Activated CD8-positive, alpha-beta memory T cell treated with anti-CD3 and anti-CD28 coated beads for 36 hours (primary cell): ENCODE results near the gene ITGA3. TPM values are rescaled to one million over a fixed set of nuclear protein-coding genes. Genes with fewer than 3 reads are reported as not detected.

Experiments used
- CTCF ChIA-PET: fragments of 350-600 bp; sonication (Branson Sonifier 250); formaldehyde crosslinking; loops from one replicate; lab custom pipeline; 2021; ENCODE audit warnings: antibody characterized with exemption; lab: Charles Lee
- POLR2A ChIA-PET: fragments of 350-600 bp; sonication (Branson Sonifier 250); formaldehyde crosslinking; loops from one replicate; lab custom pipeline; 2021; ENCODE audit warnings: antibody characterized with exemption; lab: Charles Lee
- total RNA-seq, 2 experiments: library from RNA; stranded (reverse); gene quantifications; one replicate each; pipeline ENCODE4 v1.2.3, GENCODE V29; 2021

ITGA3 gene
- total RNA-seq, 2 experiments from 2014 or later = 8.0 to 8.2 TPM

DNA sequence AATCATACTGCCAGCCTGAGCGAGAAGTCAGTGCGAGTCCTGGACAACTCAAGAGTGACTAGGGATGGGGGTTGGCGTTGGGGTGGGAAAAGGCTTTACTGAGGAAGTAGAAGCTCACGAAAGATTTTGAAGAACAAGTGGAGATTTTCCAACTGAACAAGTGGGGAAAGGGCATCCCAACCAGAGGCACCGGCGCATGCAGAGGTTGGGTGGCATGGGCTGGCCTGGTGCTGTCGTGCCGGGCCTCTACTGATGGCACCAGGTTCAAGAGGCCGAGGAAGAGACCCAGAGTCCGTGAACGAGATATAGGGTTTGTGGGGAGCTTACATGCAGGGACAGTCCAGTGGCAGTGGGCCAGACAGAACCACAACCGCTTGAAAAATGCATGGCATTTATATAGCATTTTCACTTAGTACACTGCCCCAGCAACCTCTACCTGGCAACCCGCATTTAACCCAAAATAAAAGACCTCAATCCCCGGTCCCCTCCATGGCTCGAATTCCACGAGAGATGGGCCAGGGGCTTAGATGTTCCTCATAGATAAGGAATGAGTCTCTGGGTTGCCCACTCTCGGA is 7.7 kb upstream of the ITGA3 start:
- CTCF ChIA-PET = no interaction called here
- POLR2A ChIA-PET = no interaction called here

GRCh38 chr17:50048988-50049387 is 6.9 kb upstream of the ITGA3 start:
- CTCF ChIA-PET = no interaction called here

DNA sequence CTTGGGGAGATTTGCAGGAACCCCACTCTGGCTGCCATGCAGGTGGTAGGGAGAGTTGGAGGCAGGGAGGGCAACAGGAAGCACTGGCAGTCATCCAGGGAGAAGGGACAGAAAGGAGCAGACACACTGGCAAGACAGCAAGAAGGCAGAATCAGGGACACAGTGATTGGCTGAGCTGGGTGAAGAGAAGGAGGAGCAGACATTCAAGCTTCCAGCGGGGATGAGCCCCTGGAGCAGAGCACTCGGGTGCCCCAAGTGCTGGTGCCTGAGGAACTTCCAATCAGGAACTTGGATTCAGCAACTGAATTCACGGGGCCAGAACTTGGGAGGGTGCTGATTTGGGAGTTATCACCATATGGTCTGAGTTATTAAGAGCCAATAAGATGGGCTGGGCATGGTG is 6.3 kb upstream of the ITGA3 start:
- ChIA-PET CTCF (no interaction called here), POLR2A (no interaction called here)

More at GRCh38 chr17:50048988-50049387, 6.9 kb upstream of the ITGA3 start:
- POLR2A ChIA-PET = no interaction called here

GRCh38 chr17:50050431-50051032 is 5.4 kb upstream of the ITGA3 start:
- CTCF ChIA-PET = no interaction called here
- POLR2A ChIA-PET = no interaction called here

GRCh38 chr17:50051082-50051576 is 4.8 kb upstream of the ITGA3 start:
- POLR2A ChIA-PET = no interaction called here

DNA sequence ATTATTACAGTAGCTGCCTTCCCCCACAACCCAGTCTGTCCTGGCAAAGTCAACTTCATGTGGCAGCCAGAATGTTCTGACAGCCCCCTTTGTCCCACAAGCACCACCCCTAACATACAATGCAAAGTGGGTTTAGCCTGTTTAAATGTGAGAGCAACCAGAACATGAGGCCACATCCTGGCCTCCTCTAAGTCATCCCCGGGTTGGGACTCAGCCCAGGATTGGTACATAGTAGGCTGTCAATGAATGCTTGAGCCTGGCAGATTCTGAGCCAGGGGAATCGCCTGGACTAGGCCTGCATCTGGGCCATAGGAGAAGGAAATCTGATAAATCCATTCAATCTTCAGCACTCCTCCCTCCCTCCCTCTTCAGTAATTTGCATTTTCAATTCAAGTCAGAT is 4.3 kb upstream of the ITGA3 start:
- ChIA-PET CTCF (interaction anchor here (0.6 to 1.7 kb wide), 2 partner anchors 25 to 948 kb away, joined by 3 to 4 read pairs; no protein-coding TSS in a partner anchor), POLR2A (no interaction called here)

More at GRCh38 chr17:50051082-50051576, 4.8 kb upstream of the ITGA3 start:
- CTCF ChIA-PET = interaction anchor here (0.6 to 1.7 kb wide), 2 partner anchors 24 to 948 kb away, joined by 3 to 4 read pairs; no protein-coding TSS in a partner anchor

DNA sequence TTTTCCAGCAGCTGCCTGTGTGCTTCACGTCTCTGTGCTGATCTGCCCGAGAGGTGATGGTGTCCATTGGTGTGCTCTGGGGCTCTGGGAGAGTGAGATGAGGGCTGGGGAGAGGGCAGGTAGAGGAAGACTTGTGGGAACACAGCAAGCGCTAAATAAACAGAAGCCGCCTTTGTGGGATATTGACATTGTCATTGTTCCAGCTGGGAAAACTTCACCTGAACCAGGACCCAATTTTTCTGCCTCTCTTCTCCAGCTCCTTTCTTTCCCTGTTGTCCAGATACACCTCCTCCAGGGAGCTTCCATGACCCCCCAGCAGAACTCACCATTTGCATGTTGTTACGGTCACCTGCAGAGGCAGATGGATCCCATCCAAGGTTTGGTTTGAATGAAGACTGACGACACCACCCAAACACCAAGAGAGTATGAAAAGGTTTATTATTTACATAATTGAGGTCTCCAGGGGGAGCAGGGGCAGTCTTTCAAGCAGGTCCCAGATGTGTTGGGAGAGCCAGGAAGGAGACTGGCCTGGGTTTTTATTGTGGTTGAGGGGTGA is 3.6 kb upstream of the ITGA3 start:
- POLR2A ChIA-PET = no interaction called here

DNA sequence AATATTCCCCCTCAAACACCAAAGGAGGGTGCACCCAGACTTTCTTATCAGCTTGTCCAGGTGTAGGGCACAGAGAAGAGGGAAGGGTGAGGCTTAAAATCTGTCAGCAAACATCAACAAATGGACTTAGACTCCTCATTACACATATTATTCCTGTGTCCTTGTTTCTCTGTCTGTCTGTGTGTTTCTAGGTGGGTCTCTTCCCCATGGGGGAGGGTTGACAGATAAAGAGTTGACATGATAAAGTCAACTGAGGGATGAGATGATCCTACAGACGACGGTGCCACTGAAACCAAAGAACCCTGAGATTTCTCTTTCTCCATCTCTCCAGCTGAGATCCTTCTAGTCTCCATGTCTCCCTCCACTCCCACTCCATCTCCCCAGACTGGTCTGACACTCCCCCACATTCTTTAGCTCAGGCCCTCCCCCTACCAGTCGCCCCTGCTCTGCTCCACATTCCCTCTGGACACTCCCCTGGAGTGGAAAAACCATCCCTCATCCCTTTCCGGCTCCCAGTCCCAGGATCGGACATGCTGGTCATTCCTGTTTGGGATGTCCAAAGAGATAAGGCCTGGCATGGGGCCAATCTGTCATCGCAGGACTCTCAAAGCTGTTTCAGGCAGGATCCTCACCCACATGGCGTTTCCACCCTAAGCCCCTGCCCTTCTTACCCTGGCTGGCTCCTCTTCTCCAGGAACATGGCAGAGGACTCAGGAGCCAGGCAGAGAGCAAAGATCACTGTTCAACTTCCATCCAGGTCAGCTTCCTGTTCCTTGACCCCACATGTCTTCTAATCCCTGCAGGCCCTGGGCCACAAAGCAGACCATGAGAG is 2.9 kb upstream of the ITGA3 start:
- ChIA-PET POLR2A (no interaction called here), CTCF (interaction anchor here (1.0 to 1.7 kb wide), 2 partner anchors 26 to 41 kb away, joined by 3 to 4 read pairs; no protein-coding TSS in a partner anchor)

More for the DNA sequence above, 3.6 kb upstream of the ITGA3 start:
- CTCF ChIA-PET = interaction anchor here (1.0 to 1.7 kb wide), 2 partner anchors 25 to 42 kb away, joined by 3 to 4 read pairs; no protein-coding TSS in a partner anchor

DNA sequence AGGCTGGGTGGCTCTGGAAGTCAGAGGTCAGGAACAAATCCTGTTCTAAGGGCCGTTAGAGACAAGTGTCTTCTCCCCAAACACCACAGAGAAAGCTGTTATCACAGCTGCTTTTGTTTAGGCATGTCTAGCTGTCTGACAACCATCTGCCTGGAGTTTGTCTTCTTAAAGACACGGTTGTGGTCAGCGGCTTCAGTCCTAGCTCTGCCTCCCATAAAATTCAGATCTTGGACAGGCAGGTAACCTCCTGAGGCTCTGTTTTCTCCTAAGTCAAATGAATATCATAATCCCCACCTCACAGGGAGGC is 2.3 kb upstream of the ITGA3 start:
- ChIA-PET POLR2A (no interaction called here), CTCF (no interaction called here)

GRCh38 chr17:50055055-50055425 is 870 bp upstream of the ITGA3 start:
- POLR2A ChIA-PET = interaction anchor here (0.7 to 1.0 kb wide), 3 partner anchors 94 to 652 kb away, joined by 3 to 4 read pairs (median 4); no protein-coding TSS in a partner anchor
- CTCF ChIA-PET = interaction anchor here (1.1 to 1.9 kb wide), 3 partner anchors 27 to 39 kb away, joined by 3 to 14 read pairs (median 4); no protein-coding TSS in a partner anchor

DNA sequence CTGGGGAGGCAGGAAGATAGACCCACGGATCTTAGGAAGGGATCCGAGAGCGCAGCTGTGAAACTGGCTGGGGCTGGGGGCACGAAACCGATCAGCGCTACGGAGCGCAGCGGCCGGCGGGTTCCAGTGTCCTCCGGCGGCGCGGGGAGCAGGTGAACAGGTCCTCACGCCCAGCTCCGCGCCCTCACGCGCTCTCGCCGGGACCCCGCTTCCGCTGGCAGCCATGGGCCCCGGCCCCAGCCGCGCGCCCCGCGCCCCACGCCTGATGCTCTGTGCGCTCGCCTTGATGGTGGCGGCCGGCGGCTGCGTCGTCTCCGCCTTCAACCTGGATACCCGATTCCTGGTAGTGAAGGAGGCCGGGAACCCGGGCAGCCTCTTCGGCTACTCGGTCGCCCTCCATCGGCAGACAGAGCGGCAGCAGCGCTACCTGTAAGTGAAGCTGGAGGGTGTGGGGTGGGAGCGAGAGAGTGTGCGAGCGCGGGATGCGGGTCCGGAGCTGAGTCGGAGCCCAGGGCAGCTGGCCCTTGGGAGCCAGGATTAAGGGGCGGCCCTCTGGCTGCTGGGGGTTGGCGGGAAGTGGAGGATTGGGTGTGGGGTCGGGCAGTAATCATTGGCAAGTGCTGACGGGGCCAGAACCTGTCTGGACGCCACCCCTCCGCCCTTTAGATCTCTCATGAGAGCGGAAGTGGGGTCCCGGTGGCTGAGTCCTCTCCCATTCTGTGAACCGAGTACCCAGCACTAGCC is 479 bp downstream of the ITGA3 start:
- POLR2A ChIA-PET = interaction anchor here (0.6 to 1.1 kb wide), 4 partner anchors 36 to 651 kb away, joined by 3 to 12 read pairs (median 4); no protein-coding TSS in a partner anchor
- CTCF ChIA-PET = interaction anchor here (0.8 to 3.0 kb wide), 18 partner anchors 10 to 194 kb away, joined by 3 to 14 read pairs (median 4); partner anchors contain the start of gene PDK2

DNA sequence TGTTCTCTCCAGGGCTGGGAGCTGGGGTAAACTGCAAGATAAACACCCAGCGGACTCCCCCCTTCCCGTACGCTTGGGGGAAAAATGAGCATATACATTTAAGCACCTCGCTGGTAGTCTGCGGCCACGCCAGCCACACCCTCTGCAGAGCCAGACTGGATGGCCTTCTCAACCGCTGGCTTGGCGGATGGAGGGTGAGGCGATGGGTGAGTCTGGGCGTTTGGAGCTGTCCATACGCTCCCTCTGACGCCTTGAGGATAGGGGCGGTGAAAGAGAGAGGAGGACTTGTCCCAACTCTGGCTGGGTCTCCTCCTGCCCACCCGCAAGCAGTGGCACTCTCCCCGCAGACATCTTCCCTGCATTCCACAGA is 1.0 kb downstream of the ITGA3 start:
- CTCF ChIA-PET = interaction anchor here (1.1 to 3.0 kb wide), 13 partner anchors 10 to 37 kb away, joined by 3 to 14 read pairs (median 4); partner anchors contain the start of gene PDK2
- POLR2A ChIA-PET = no interaction called here

DNA sequence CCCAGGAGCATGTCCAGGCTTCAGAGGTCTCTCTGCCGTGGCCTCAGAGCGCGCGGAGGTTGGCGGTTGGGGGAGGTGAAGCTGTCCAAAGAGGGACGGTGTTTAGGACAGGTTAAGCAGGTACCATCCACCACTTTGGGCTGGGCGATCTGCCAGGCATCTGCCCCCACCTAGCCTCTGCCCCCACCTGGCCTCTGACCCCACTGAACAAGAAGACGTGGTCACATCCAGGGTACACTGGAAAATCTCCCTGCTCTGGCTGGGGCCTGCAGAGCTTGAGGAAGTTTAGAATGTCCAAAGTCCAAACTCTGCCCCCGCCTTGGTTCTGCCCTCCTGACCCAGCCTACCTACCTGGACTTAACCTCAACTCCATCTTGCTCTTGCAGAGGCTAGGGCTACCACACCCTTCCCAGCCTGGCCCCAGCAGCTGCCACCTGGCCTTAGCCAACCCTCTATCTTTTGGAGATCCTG is 1.6 kb downstream of the ITGA3 start:
- ChIA-PET POLR2A (no interaction called here), CTCF (interaction anchor here (0.9 to 3.0 kb wide), 5 partner anchors 20 to 37 kb away, joined by 3 to 12 read pairs (median 5); partner anchors contain the start of gene PDK2)

DNA sequence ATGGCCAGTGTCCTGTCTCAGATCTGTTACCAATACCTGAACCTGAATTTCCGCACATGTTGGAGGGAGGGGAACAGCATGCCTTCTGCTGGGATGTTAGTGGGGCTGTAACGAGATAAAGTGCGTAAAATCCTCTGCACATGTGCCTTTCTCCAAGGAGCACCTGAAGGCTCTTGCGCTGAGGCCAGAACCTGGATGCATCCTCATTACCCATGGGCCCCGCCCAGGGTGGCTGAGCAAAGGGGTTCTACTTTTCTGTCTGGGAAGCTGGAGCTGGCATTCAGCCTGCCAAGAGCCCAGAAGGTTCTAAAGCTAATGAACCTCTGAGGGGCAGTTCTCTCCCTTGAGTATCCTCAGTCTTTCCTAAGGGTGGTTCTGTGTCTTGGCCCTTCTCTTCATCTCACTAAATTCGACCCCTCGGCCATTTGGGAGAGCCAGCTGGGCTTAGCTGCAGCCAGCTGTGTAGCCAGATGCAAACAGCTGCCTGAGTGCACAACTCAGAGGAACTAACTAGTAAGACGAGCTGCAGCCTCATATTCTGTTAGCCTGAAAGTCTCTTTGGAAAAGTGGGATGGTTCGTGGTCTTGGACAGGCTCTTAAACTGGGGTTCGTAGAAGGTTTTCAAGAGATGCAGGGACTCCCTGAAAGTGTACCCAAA is 2.5 kb downstream of the ITGA3 start:
- CTCF ChIA-PET = interaction anchor here (0.9 to 3.0 kb wide), 2 partner anchors 21 to 36 kb away, joined by 3 to 12 read pairs; partner anchors contain the start of gene PDK2
- POLR2A ChIA-PET = no interaction called here

GRCh38 chr17:50059256-50059655 is 3.3 kb downstream of the ITGA3 start:
- ChIA-PET CTCF (no interaction called here), POLR2A (no interaction called here)

GRCh38 chr17:50059759-50060273 is 3.9 kb downstream of the ITGA3 start:
- ChIA-PET CTCF (no interaction called here), POLR2A (no interaction called here)

DNA sequence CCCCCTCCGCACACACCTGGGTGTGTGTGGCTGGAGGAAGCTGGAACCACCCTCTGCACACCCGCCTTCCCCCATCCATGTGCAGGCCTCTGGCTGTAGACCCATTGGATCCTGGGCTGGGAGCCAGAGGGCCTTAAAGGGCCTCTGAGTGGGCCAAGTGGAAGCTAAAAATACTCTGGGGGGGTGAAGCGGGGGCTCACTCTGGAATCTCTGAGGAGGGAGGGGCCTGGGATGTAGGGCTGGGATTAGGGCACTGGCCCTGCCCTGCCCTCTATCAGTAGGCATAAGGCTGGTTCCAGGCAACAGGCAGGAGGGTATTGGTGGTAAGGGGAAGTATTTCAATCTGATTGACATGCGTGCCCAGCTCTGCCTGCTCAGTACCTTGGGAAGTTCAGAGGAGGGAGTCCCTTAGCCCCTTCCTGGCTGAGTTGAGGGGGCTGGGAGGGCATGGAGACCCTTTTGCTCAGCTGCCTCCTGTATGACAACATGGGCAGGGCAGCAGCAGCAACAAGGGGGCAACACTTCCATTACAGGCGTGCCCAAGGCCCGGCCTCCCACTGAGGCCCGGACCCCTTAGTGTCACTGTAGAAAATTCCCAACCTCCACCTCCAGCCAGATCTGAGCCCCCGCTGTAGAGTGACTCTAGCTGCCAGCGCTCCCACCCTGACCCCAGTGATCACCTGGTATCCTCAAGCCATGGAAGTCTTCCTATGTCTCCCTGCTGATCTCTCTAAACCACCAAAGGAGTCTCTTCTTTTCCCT is 5.2 kb downstream of the ITGA3 start:
- ChIA-PET POLR2A (no interaction called here), CTCF (interaction anchor here (0.7 kb wide), 1 partner anchor 152 kb away, joined by 3 read pairs; no protein-coding TSS in a partner anchor)
